Activated T-cell treated with anti-CD3 and anti-CD28 coated beads, Interleukin-2, amount 50 U/mL, for 1 hour (primary cell): ENCODE results near the gene PI16.
A peak's percentile ranks its signal among the peaks of the same experiment; 100 is the strongest.

Source experiments
- DNase-seq: peaks from one replicate; pipeline ENCODE4 v3.0.0-alpha.2; 2020

PI16 gene

GRCh38 chr6:36954262-36954931 is at the start of gene PI16:
Gene PI16, plus strand, starts transcription at chr6:36954738. Its CDS starts 23 bp downstream, at chr6:36954761.
- no peak for DNase-seq

GRCh38 chr6:36904851-36905393 is 49.6 kb upstream of the PI16 start:
- DNase-seq = no peak

GRCh38 chr6:36906539-36907325 is 47.8 kb upstream of the PI16 start:
- no peak for DNase-seq

- DNase-seq = no peak
These were observed 46.8 kb upstream of the PI16 start for GRCh38 chr6:36907781-36908180.

- no peak for DNase-seq
These were observed 45.8 kb upstream of the PI16 start for GRCh38 chr6:36908747-36909146.

GRCh38 chr6:36912030-36912454 is 42.5 kb upstream of the PI16 start:
- DNase-seq = peak; percentile 28

GRCh38 chr6:36912586-36912985 is 42.0 kb upstream of the PI16 start:
- DNase-seq = peak; percentile 60

- DNase-seq = no peak
These were observed 41.5 kb upstream of the PI16 start for GRCh38 chr6:36913082-36913481.

GRCh38 chr6:36914227-36914794 is 40.2 kb upstream of the PI16 start:
- DNase-seq = peak; percentile 27

- no peak for DNase-seq
These were observed 38.9 kb upstream of the PI16 start for GRCh38 chr6:36915599-36915998.

- DNase-seq = no peak
These were observed 38.4 kb upstream of the PI16 start for GRCh38 chr6:36916126-36916525.

GRCh38 chr6:36917541-36918193 is 36.9 kb upstream of the PI16 start:
- no peak for DNase-seq

- DNase-seq = no peak
These were observed 34.5 kb upstream of the PI16 start for GRCh38 chr6:36920049-36920448.

- DNase-seq = no peak
These were observed 34.0 kb upstream of the PI16 start for GRCh38 chr6:36920546-36920945.

- DNase-seq = no peak
These were observed 30.4 kb upstream of the PI16 start for GRCh38 chr6:36924131-36924530.

GRCh38 chr6:36924778-36925374 is 29.7 kb upstream of the PI16 start:
- DNase-seq = no peak

GRCh38 chr6:36925809-36926208 is 28.7 kb upstream of the PI16 start:
- DNase-seq = no peak

- DNase-seq = no peak
These were observed 27.6 kb upstream of the PI16 start for GRCh38 chr6:36926708-36927513.

- no peak for DNase-seq
These were observed 26.6 kb upstream of the PI16 start for GRCh38 chr6:36927691-36928546.

GRCh38 chr6:36928547-36928918 is 26.0 kb upstream of the PI16 start:
- DNase-seq = no peak

- no peak for DNase-seq
These were observed 25.4 kb upstream of the PI16 start for GRCh38 chr6:36929152-36929551.
